HG02884 (cell line): ENCODE results near the gene AGFG1.

ENCODE experiments used
- ATAC-seq: cut with Tn5 transposase; IDR thresholded peaks from one replicate; pipeline ENCODE4 v1.9.1; 2021; ENCODE audit warnings: mild to moderate bottlenecking, moderate library complexity; ENCODE audit not compliant: unreplicated experiment

AGFG1 gene

DNA sequence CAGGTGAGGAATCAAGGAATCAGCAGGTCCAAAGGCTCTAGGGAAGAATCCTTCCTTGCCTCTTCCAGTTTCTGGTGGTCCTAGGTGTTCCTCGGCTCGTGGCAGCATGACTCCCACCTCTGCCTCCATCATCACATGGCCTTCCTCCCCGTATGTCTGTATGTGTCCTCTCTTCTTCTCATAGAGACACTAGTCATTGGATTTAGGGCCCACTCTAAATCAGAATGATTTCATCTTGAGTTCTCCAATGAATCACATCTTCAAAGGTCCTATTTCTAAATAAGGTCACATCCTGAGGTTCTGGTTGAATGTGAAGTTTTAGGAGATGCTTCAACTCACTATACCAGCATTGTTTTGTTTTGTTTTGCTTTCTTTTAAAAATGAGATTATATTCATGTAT lies 11.1 kb upstream of the AGFG1 start:
- ATAC-seq: no peak

DNA sequence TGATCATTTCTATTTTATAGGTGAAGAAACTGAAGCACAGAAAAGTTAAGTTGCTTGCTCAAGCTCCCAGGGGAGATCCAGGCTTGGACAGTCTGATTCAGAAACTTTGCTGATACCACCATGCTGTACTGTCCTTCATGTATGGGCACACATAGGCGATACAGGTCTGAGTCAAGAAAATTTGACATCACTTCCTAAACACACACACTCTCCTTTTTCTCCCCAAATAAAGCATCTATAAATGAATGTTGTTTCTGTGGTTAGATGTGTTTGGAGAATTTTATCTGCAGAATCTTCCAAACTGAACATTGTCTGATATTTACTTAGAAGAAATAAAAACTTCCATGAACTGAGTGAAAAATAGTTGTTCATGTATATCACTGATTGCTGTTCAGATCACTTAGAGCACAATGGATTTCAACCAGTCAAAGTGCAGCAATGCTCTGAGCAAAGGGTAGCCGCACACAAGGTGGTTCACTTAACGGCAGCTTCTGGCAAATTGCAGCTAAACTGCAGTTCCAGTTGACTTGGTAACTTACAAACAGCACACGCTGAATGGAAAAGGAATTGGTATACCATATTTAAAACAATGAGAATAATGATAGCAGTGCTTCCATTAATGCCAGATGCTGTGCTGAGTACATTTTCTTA lies 10.0 kb upstream of the AGFG1 start:
- ATAC-seq: peak; percentile 21

DNA sequence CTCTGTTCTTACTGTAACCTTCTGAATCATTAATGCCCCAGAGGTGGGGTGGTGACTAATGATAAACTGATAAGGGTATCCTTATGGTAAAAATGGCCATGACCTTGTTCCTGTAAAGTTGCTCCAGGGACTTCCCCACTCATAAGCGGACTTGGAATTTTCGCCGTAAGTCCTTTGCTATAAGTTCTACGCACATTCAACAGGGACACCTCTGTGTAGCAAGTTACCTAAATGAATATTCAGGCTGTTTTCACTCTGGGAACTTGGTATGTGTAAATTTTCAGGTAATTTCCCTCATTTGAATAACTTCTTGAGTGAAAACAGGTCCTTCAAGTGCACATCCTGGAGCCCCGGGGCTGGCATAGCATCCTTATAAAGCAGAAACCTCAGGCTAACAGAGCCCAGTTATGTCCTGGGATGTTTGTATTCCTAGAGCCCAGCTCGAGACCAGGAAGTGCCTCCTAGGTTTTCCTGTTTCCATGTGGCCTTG lies 9.4 kb upstream of the AGFG1 start:
- peak; percentile 54 for ATAC-seq

DNA sequence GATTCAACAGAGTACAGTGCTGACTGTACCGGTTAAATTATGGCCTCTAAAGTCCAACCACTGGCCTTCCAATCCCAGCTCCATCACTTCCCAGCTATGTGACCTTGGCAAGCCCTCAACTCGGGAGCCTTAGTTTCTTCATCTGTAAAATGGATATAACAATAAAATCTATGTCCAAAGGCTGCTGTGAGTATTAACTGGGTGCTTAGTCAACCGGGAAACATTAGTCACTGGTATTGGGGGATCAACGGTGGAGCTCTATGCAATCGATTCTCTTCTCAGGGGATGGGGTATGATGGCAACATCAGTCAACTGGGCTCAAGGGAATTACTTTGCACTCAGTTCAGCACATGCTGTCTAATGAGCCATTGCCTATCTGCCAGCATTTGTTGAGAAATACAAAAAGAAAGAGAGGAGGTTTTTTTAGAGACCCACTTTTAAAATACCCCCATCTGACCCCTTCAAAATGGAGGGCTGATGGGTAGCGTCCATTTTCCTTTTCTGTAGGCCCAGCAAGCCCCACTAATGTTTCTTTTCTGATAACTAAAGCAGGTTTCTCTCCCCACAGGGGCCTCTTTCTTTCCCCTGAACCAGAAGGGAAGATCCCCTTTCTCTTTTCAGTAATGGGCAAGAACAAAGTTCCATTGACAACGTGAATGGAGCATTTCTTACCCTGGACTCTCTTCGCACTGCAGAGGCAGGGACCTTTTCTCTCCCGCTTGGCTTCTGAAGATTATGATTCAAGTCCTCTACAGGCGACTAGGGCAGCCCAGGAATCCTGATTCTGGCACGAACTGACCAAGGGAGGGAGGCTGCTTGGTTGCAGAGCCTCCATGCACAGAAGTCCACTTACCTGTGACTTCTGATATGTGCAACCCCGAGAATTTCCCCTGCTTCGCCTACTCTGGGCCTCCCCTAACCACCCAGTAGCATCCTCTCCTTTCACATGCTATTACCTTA lies 8.7 kb upstream of the AGFG1 start:
- ATAC-seq: peak; percentile 34

DNA sequence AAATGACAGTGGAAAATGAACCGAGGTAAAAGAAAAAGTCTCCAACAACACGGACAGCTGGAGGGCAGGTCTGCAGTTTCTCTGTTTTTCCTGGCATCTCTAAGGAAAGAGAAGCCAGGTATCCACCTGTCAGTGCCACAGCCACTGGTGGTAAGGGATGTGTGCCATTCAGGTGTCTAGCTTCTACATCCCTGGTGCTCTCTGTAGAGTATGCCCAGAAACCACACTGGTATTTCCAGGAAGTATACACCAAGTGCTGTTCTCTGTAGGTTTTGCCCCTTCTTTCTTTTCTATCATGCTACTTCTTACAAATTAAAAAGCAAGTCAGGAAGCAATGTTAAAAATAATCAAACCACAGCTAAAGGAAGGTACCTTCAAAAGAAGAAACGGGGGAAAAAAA lies 7.6 kb upstream of the AGFG1 start:
- ATAC-seq: no peak

DNA sequence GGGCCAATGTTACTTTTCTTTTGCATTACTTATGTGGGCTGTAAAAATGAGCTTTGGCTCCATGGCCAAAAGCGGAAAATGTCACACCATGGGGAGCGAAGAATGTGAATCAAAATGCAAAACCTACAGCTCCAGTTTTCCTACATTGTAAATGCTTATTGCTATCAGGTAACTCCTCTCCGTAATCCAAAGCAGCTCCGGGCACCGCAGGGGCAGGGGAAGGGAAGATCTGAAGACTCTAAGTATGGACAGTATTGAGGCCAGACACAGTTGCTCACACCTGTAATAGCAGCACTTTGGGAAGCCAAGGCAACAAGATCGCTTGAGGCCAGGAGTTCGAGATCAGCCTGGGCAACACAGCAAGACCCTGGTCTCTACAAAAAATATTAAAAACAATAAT lies 7.1 kb upstream of the AGFG1 start:
- ATAC-seq: no peak

DNA sequence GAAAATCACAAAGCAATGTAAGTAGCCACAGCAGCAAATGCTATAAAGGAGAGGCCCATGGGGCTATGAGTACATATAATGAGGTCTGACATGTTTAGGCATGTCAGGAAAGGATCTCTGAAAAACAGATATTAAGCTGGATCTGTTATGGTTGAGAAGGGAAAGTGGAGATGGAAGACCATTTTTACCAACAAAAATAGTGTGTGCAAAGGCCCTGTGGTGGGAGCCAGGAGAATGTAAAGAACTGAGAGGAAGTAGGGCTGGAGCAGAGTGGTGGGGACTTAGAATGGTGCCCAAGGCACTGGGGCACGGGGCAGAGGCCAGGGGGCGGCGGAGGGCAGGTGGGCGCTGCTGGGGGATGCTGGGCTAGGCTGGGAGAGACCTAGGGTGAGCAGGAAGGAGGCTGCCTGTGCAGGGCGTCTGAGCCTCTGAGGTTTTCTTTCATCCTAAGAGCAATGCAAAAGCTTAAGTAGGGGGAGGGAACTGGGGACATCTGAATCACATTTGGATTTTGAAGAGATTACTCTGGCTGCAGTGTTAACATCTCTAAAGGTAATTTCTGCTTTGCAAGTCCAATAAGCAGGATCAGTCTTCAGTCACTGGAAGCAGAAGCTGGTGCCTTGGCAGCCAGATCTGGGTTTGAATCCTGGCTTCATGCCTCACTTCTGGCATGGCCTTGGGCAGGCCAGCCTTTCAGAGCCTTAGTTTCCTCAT lies 4.9 kb upstream of the AGFG1 start:
- ATAC-seq: no peak

DNA sequence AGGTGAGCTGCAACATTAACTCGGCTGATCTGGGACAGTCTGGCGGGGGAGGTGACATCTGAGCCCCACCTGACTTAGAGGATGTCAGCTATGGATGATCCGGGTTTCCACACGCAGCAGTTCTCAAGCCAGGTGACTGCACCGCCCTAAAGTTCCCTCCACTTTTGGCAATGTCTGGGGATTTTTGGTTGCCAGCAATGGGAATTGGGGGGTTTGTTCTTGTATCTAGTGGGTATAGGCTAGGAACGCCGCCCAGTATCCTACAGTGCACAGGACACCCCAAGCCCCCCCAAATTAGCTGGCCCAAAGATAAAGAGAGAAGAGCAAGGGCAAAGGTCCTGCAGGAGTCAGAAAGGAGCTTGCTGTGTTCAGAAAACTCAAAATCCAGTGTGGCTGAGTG lies 544 bp upstream of the AGFG1 start:
- no peak for ATAC-seq

DNA sequence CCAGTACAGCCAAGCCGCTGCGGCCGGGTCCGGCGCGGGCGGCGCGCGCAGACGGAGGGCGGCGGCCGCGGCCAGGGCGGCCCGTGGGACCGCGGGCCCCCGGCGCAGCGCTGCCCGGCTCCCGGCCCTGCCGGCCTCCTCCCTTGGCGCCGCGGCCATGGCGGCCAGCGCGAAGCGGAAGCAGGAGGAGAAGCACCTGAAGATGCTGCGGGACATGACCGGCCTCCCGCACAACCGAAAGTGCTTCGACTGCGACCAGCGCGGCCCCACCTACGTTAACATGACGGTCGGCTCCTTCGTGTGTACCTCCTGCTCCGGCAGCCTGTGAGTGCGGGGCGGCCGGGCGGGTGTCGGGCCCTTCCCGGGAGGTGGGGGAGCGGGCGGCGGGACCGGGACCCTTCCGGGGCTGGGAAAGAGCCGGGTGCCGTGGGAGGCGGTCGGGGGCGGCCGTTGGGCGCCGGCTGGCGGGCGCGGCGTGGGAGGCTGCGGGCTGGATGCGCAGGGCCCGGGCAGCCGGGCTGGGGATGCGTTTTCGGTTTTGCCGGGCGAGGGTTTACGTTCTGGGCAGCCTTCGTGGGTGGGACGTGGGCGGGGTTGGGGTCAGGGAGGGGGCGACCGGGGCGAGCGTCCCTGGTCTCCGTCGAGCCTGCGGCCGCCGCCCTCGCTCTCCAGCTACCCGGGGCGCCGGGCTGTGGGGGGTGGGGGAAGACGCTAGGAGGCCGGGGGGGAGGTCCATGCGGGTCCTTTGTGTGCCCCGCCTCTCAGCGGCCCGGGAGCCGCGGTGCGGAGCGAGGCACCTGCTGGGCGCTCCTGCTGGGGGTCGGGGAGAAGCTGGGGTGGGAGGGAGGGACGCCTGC lies 537 bp downstream of the AGFG1 start:
- ATAC-seq: peak; percentile 61

DNA sequence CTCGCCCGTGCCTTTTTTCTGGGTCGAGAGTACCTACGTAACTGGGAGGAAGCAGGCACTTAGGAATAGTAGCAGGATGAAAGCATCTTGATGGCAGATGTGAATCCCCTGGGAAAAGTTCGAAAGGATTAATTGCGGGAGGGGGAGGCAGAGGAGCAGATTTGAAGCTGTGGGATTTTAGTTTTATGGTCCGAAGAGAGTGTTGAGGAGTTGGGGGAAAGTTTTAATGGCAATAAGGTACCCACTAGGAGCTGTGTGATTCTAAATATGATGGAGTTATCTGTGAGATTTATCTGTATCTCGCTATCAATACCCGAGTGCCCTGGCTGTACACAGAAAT lies 1.1 kb downstream of the AGFG1 start:
- ATAC-seq: no peak

DNA sequence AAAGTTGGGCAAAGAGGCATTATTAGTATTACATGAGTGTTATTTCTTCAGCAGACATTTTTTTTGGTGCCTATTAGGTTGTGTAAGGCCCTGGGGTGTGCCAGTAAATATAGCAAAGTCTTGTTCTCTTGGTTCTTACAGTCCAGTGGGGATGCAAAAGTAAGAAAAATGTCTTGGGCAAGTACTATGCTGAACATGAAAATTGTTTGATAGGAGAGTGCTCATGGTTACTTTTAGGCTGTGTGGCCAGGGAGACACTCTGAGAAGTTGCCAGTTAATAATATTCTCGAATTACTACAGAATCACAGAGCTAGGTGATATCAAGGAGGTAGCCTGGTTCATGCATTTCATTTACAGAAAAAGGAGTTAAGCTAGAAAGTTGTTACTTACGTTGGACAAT lies 1.9 kb downstream of the AGFG1 start:
- no peak for ATAC-seq

DNA sequence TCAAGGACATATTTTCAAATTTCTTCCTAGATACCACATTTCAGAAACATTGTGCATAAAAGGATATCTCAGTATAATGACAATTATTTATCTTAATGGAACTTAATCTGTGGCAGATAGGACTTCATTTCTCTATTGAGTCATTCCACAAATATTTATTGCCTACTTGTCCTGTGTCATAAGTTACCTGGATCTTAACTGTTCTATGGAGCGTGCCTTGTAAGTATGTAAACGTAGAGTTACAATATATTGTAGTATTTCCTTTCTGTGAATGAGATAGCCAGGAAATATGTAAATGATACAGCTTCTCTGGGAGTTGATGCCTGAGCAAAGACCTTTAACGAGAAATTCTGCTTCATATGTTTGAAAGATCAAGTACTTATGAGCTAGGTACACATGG lies 2.5 kb downstream of the AGFG1 start:
- ATAC-seq: no peak

DNA sequence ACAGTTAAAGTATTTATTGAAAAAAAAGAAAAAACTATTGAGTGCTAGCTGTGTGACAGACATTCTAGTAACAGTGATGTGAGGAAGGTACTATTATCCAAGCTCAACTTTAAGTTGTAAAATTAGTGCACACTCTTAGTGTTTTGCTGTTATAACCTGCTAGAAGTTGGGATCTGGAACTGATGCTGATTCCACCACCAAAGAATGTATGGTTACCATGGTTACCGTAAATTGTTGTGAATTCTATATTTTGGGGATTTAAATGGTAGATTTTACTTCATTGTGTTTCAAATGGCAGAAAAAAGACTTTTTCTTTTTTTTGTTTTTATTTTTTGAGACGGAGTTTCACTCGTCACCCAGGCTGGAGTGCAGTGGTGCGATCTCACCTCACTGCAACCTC lies 5.3 kb downstream of the AGFG1 start:
- ATAC-seq: no peak

DNA sequence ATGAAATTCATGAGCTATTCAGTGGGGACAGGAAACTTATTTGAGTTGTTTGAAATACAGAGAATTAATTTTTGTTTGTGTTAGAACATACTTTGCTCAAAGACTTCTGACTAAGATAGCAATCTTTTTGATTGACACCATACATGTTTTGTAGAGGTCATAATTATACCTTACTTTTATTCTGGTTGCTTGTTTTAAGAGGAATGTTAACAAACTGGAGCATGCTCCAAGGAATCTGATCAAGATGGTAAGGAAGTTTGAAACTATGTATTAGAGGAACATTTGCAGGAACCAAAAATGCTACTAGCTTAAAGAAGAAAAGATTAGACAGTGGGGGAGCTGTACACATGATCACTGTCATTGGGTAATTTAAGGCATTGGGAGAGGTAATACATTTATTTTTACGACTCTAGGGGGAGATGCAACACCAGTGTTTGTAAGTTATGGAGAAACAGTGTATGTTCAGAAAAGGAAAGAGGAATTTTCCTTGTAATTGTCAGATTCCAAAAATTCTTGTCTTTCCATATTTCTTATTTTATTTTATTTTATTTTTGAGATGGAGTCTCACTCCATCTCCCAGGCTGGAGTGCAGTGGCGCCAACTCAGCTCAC lies 8.0 kb downstream of the AGFG1 start:
- peak; percentile 30 for ATAC-seq

DNA sequence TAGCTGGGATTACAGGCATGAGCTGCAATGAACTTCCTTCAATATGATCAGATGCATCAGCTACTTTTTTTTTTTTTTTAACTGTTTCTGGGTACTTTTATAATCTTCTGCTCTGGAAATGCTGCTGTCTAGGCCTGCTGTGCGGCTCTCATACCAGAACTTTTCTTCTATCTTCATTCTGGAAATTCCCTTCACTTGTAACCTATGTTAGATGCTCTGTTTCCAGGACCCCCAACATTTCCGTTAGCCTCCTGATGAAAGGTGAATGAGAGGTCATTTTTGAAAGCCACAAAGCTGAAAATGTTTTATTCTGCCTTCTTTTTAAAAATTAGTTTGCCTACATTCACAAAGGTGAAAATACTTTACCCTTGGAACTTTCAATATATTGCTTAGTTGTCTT lies 8.6 kb downstream of the AGFG1 start:
- peak; percentile 40 for ATAC-seq

DNA sequence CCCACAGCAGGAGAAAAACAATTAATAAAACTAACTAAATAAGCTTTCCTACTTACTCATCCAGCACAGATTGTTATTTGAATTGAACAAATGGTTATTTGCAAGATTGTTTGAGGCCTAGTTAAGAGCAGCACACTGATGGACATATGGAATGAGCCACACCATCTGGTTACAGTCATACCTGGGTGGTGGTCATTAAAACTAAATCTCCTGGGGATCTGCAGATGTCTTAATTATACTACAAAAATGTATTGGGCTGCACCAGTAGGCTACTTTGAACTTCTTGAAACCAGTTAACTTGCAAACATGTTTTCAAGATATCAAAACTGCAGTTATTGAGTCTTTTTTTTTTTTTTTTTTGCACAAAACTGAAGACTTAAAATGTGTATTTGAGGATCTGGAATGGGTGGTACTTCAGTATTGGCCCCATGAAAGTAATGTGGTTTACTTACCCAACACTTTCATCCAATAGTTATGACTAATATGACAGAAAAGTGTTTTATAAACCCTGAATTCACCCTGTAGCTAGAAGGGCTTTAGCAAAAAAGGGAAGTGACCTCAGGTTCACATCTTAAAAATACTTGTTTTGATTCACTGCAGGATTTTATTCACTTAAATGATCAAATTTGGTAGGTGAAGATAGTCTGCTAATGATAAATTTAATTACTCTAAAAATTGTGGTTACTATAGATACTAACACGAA lies 10.8 kb downstream of the AGFG1 start:
- peak; percentile 78 for ATAC-seq

DNA sequence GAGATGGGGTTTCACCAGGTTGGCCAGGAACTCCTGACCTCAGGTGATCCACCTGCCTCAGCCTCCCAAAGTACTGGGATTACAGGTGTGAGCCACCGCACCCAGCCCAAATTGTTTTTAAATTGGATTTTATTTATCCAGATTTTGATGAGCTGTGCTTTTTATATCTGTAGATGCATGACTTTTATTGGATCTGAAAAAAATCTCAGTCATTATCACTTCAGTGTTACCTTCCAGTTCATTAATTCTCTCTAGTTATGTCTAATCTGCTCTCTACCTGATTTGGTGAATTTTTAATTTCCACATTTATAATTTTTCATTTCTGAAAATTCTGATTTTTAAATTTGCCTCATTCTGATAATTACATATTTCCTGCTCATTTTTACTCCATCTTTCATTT lies 13.5 kb downstream of the AGFG1 start:
- ATAC-seq: no peak

DNA sequence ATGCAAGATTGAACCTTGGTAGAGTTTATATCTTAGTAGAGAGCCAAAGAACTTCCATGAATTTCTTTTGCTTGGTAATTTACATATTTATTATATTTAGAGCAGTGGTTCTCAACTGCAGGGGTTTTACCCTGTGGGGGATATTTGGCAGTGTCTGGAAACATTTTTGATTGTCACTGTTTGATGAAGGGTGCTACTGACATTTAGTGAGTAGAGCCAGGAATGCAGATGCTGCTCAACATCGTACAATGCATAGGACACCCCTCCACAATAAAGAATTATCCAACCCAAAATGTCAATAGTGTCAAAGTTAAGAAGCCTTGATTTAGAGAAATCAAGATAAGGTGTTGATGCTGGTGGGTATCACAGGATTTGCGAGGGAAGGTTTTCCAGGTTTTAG lies 14.7 kb downstream of the AGFG1 start:
- ATAC-seq: no peak

DNA sequence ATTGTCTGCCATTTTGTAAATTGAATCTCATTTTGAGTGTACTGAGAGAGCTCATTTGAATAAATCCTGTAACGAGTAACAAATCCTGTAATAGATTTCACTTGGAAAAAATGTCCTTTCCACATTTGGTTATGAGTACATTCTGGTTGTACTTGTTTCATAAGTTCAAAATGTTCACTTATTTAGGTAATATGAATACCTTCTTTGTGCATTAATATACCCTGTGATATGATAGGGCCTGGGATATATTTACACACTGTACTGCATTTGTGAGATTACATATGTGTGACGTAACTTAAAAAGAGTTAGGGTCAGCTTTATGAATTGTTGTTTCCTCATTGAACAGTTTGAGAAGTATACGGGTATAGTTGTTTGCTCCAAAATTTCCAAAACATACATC lies 16.1 kb downstream of the AGFG1 start:
- no peak for ATAC-seq

DNA sequence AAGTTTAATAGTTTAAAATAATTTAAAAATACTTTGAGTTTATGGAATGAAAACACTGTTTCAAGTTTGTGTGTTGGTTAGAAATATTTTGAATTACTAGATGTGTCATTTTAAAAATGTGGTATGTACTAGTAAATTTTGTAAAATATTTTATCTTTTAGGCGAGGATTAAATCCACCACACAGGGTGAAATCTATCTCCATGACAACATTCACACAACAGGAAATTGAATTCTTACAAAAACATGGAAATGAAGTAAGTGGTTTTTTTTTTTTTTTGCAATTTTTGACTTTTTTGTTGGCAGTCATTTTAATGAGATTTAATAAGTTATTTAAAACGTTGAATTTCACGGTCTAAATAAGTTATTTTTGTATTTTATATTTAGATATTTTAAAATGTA lies 19.4 kb downstream of the AGFG1 start:
- ATAC-seq: no peak
